GM21576 (cell line): ENCODE measurements around the gene PRKCZ.

Source experiments
- ATAC-seq: cut with Tn5 transposase; IDR thresholded peaks from one replicate; pipeline ENCODE4 v1.9.1; 2021; ENCODE audit warnings: mild to moderate bottlenecking, moderate library complexity; ENCODE audit not compliant: unreplicated experiment

PRKCZ gene

GRCh38 chr1:2185880-2186855, 136.0 kb downstream of the PRKCZ start:
- no peak for ATAC-seq

- no peak for ATAC-seq
Observed at GRCh38 chr1:2186901-2187300, 136.7 kb downstream of the PRKCZ start.

- no peak for ATAC-seq
Observed at GRCh38 chr1:2187619-2188018, 137.4 kb downstream of the PRKCZ start.

- ATAC-seq = no peak
Observed at GRCh38 chr1:2188336-2188735, 138.1 kb downstream of the PRKCZ start.

- ATAC-seq = peak; percentile 66
Observed at GRCh38 chr1:2189459-2190425, 139.5 kb downstream of the PRKCZ start.

GRCh38 chr1:2190491-2190976, 140.3 kb downstream of the PRKCZ start:
- ATAC-seq = no peak

- ATAC-seq = no peak
Observed at GRCh38 chr1:2192031-2192995, 142.1 kb downstream of the PRKCZ start.

- ATAC-seq = no peak
Observed at GRCh38 chr1:2193514-2194281, 143.5 kb downstream of the PRKCZ start.

- peak; percentile 34 for ATAC-seq
Observed at GRCh38 chr1:2194319-2194897, 144.2 kb downstream of the PRKCZ start, which contains the start of gene FAAP20. TSS of gene FAAP20 (minus strand) at chr1:2194772. CDS start at chr1:2194749, 23 bp downstream.

- ATAC-seq = peak; percentile 54
Observed at GRCh38 chr1:2194898-2195673, 144.9 kb downstream of the PRKCZ start.

- ATAC-seq = no peak
Observed at GRCh38 chr1:2195785-2196184, 145.6 kb downstream of the PRKCZ start.

- no peak for ATAC-seq
Observed at GRCh38 chr1:2196901-2197638, 146.9 kb downstream of the PRKCZ start.

- no peak for ATAC-seq
Observed at GRCh38 chr1:2197707-2198165, 147.5 kb downstream of the PRKCZ start.

GRCh38 chr1:2198571-2198970, 148.4 kb downstream of the PRKCZ start:
- no peak for ATAC-seq

- no peak for ATAC-seq
Observed at GRCh38 chr1:2199042-2199810, 149.0 kb downstream of the PRKCZ start.

- no peak for ATAC-seq
Observed at GRCh38 chr1:2200308-2200943, 150.2 kb downstream of the PRKCZ start.
